K562 (cell line): ENCODE results near the gene FBXO46. TPM values are rescaled to one million over a fixed set of nuclear protein-coding genes. Genes with fewer than 3 reads are reported as not detected.

ENCODE experiments used
- ARID3A ChIP-seq: IDR thresholded peaks from 2 replicates; pipeline ENCODE4 v1.6.1; 2012; ENCODE audit warnings: low read depth, low read length, improper control_type of control experiment, borderline replicate concordance
- CREM ChIP-seq: IDR thresholded peaks from 2 replicates; pipeline ENCODE4 v1.6.1; 2014; ENCODE audit warnings: antibody characterized with exemption, low read depth
- E2F1 ChIP-seq: sonication (generic); formaldehyde crosslinking; IDR thresholded peaks from 2 replicates; pipeline ENCODE4 v1.8.1; 2023; ENCODE audit warnings: mild to moderate bottlenecking, missing genetic modification reagents, moderate library complexity
- FOXK2 ChIP-seq, 2 experiments: fragments of 450-650 bp; IDR thresholded peaks in 1 of 2; conservative IDR thresholded peaks in 1 of 2; 2 replicates each; pipeline ENCODE4 v1.6.1; 2016; ENCODE audit warnings: low read depth in 2 of 2, mild to moderate bottlenecking in 1 of 2
- HNRNPLL ChIP-seq: fragments of 200-400 bp; formaldehyde crosslinking; IDR thresholded peaks from 2 replicates; pipeline ENCODE4 v1.6.1; 2017; ENCODE audit warnings: low read length, low read depth, mild to moderate bottlenecking; ENCODE audit not compliant: poor library complexity, severe bottlenecking
- MLLT1 ChIP-seq, 2 experiments: fragments of 450-650 bp; IDR thresholded peaks; 2 replicates each; pipeline ENCODE4 v1.6.1; 2016
- SIRT6 ChIP-seq: IDR thresholded peaks from one replicate; pipeline ENCODE4 v1.6.1; 2012; ENCODE audit warnings: low read depth, mild to moderate bottlenecking, control low read depth, inconsistent platforms, low read length, moderate library complexity
- SPI1 ChIP-seq: IDR thresholded peaks from 2 replicates; pipeline ENCODE4 v1.6.1; 2011; ENCODE audit warnings: low read depth, low read length, control low read depth, borderline replicate concordance
- UBTF ChIP-seq, 2 experiments: IDR thresholded peaks; 2 replicates each; pipeline ENCODE4 v1.6.1; 2012; ENCODE audit warnings: improper control_type of control experiment in 2 of 2, low read depth in 2 of 2, low read length in 2 of 2, borderline replicate concordance in 1 of 2
- polyA plus RNA-seq, 8 experiments: library from polyadenylated mRNA; depleted of rRNA in 4 of 8; stranded (reverse) in 5 of 8; unstranded in 3 of 8; fragments of >200 nt; fragmentation: Nextera tagmentation in 2 of 8; fragmentation: Illumina TruSeq in 1 of 8; extraction: Ambion mirVana in 2 of 8; extraction: Trizol in 1 of 8; gene quantifications; 2 replicates each; pipeline versions ENCODE4 v1.2.1 to v1.2.3, GENCODE V29; 2011 to 2014; ENCODE audit warnings: inconsistent platforms in 1 of 8, missing spikeins in 1 of 8
- total RNA-seq, 7 experiments: library from RNA; depleted of rRNA in 6 of 7; stranded (reverse); fragments of >200 nt in 6 of 7; fragmentation: Illumina TruSeq in 2 of 7; extraction: Trizol in 2 of 7; gene quantifications; 2 replicates each; pipeline versions ENCODE4 v1.2.1 to v1.2.3, GENCODE V29; 2011 to 2021; ENCODE audit warnings: low replicate concordance in 1 of 7

FBXO46 gene
- total and polyA plus RNA-seq, 9 of the 15 experiments (the other 6 are each of a cell fraction or from before 2014, with no cell fraction given) = 1.5 to 36.1 (median 7.3) TPM

GRCh38 chr19:45692187-45693105 is 38.2 kb downstream of the FBXO46 start, which contains the start of gene QPCTL (continued):
- TF ChIP-seq CREM = peak; percentile 93
- peak; percentile 79; the same call in 1 of the 2 replicates for TF ChIP-seq SPI1
- TF ChIP-seq MLLT1 (IDR thresholded peaks at IDR 0.05) = peak in 1 of 2 experiments; percentile 80; a peak in 2 of 4 replicates
- TF ChIP-seq E2F1 = no peak
- TF ChIP-seq SIRT6 = no peak
- peak; percentile 91 for TF ChIP-seq HNRNPLL
- TF ChIP-seq ARID3A = no peak
- TF ChIP-seq UBTF (IDR thresholded peaks at IDR 0.05; ENCODE audit: borderline replicate concordance in 1 of 2, low read depth in 2 of 2, low read length in 2 of 2) = 0 out of 4 replicates have a peak, but pooled peaks of 1 of the 2 experiments have one; percentile 41
- peak; percentile 39; a peak in 1 of 4 replicates for TF ChIP-seq FOXK2 (conservative IDR thresholded peaks at IDR 0.05 in 1 of 2, IDR thresholded peaks at IDR 0.05 in 1 of 2; ENCODE audit: low read depth in 2 of 2)
